Activated CD4-positive, alpha-beta T cell treated with anti-CD3 and anti-CD28 coated beads, Interleukin-2, amount 50 U/mL, for 4 hours (primary cell): Measurements from ENCODE around the gene SPIB.
A peak's percentile ranks its signal among the peaks of the same experiment; 100 is the strongest.
"Not testable (repeated sequence)": the region's sequence is repeated elsewhere in the genome, so short reads cannot be mapped to it uniquely, and the experiment has no call there.

Experiments
- DNase-seq, 2 experiments: peaks; one replicate each; pipeline ENCODE4 v3.0.0-alpha.2; 2020

Gene SPIB

GRCh38 chr19:50420127-50420526, 1.4 kb downstream of the SPIB start:
- no peak for DNase-seq

- DNase-seq, result no peak
Measured at GRCh38 chr19:50420808-50421207, 2.1 kb downstream of the SPIB start.

- no peak for DNase-seq
Measured at GRCh38 chr19:50422397-50423278, 3.9 kb downstream of the SPIB start.

GRCh38 chr19:50423279-50424113, 4.8 kb downstream of the SPIB start:
- no peak for DNase-seq

GRCh38 chr19:50425581-50425980, 6.8 kb downstream of the SPIB start:
- DNase-seq, result no peak

GRCh38 chr19:50427318-50427925, 8.7 kb downstream of the SPIB start:
- DNase-seq, result no peak

GRCh38 chr19:50427997-50428425, 9.3 kb downstream of the SPIB start:
- peak; percentile 20 to 26 for DNase-seq

- no peak for DNase-seq
Measured at GRCh38 chr19:50428772-50429463, 10.2 kb downstream of the SPIB start.

GRCh38 chr19:50430888-50431342, 12.2 kb downstream of the SPIB start:
- DNase-seq, result no peak

- peak; percentile 86 to 88 for DNase-seq
Measured at GRCh38 chr19:50431343-50432220, 12.8 kb downstream of the SPIB start.

- DNase-seq, result no peak
Measured at GRCh38 chr19:50432221-50433028, 13.7 kb downstream of the SPIB start, which contains the start of gene MYBPC2. Gene MYBPC2, plus strand, starts transcription at chr19:50432892. Its CDS starts 62 bp downstream, at chr19:50432954.

- no peak for DNase-seq
Measured at GRCh38 chr19:50433201-50434180, 14.8 kb downstream of the SPIB start.

- no peak for DNase-seq
Measured at GRCh38 chr19:50434525-50434924, 15.8 kb downstream of the SPIB start.

GRCh38 chr19:50435221-50435620, 16.5 kb downstream of the SPIB start:
- no peak for DNase-seq

GRCh38 chr19:50435627-50436026, 16.9 kb downstream of the SPIB start:
- DNase-seq, result no peak

GRCh38 chr19:50437862-50438449, 19.2 kb downstream of the SPIB start:
- DNase-seq, result no peak

GRCh38 chr19:50439130-50439529, 20.4 kb downstream of the SPIB start:
- DNase-seq, result not testable (repeated sequence)

GRCh38 chr19:50444059-50444458, 25.3 kb downstream of the SPIB start:
- DNase-seq, result no peak

GRCh38 chr19:50447053-50447452, 28.3 kb downstream of the SPIB start:
- no peak for DNase-seq
